Trophoblast cell (in vitro differentiated cells and primary cell): Measurements from ENCODE around the gene YWHAH.

Experiments used
- DNase-seq, 2 donors: peaks; one replicate each; pipeline ENCODE4 v3.0.0-alpha.2; 2016
- H2AFZ ChIP-seq: 2 replicates; pipeline ENCODE4 v1.6.1; 2013; ENCODE audit warnings: low read length, moderate library complexity, mild to moderate bottlenecking; ENCODE audit not compliant: insufficient read depth, poor library complexity
- H2AK5ac ChIP-seq: 2 replicates; pipeline ENCODE4 v1.6.1; 2013; ENCODE audit warnings: mild to moderate bottlenecking, low read length
- H2BK120ac ChIP-seq: 2 replicates; pipeline ENCODE4 v1.6.1; 2013; ENCODE audit warnings: low read length, mild to moderate bottlenecking, moderate library complexity; ENCODE audit not compliant: insufficient read depth, poor library complexity
- H2BK12ac ChIP-seq: 2 replicates; pipeline ENCODE4 v1.6.1; 2013; ENCODE audit warnings: mild to moderate bottlenecking, low read length, moderate library complexity
- H2BK5ac ChIP-seq: 2 replicates; pipeline ENCODE4 v1.6.1; 2013; ENCODE audit warnings: low read length, low read depth, moderate library complexity, mild to moderate bottlenecking; ENCODE audit not compliant: poor library complexity
- H3K14ac ChIP-seq: 2 replicates; pipeline ENCODE4 v1.6.1; 2013; ENCODE audit warnings: mild to moderate bottlenecking, low read length
- H3K18ac ChIP-seq: 2 replicates; pipeline ENCODE4 v1.6.1; 2013; ENCODE audit warnings: mild to moderate bottlenecking, low read length
- H3K23ac ChIP-seq: 2 replicates; pipeline ENCODE4 v1.6.1; 2013; ENCODE audit warnings: low read length
- H3K27ac ChIP-seq: 2 replicates; pipeline ENCODE4 v1.5.1; 2013; ENCODE audit warnings: low read depth, mild to moderate bottlenecking, inconsistent platforms, low read length, moderate library complexity
- H3K27me3 ChIP-seq: 2 replicates; pipeline ENCODE4 v1.6.1; 2013; ENCODE audit warnings: inconsistent platforms, mild to moderate bottlenecking, low read length, moderate library complexity; ENCODE audit not compliant: insufficient read depth
- H3K36me3 ChIP-seq, 2 experiments: 1 replicate in 1 of 2; 2 replicates in 1 of 2; pipeline ENCODE4 v1.6.1; 2013; ENCODE audit warnings: low read length in 2 of 2, mild to moderate bottlenecking in 2 of 2, moderate library complexity in 1 of 2; ENCODE audit not compliant: insufficient read depth in 2 of 2, control insufficient read depth in 1 of 2
- H3K4ac ChIP-seq: 2 replicates; pipeline ENCODE4 v1.6.1; 2013; ENCODE audit warnings: low read depth, mild to moderate bottlenecking, low read length, moderate library complexity
- H3K4me1 ChIP-seq, 2 experiments: 1 replicate in 1 of 2; 2 replicates in 1 of 2; pipeline ENCODE4 v1.6.1; 2013; ENCODE audit warnings: low read length in 2 of 2, mild to moderate bottlenecking in 2 of 2, moderate library complexity in 1 of 2; ENCODE audit not compliant: insufficient read depth in 2 of 2, control insufficient read depth in 1 of 2
- H3K4me2 ChIP-seq: 2 replicates; pipeline ENCODE4 v1.6.1; 2013; ENCODE audit warnings: inconsistent platforms, mild to moderate bottlenecking, low read length, moderate library complexity
- H3K4me3 ChIP-seq: 2 replicates; pipeline ENCODE4 v1.5.1; 2013; ENCODE audit warnings: mild to moderate bottlenecking, low read depth, low read length, inconsistent platforms
- H3K79me1 ChIP-seq: one replicate; pipeline ENCODE4 v1.6.1; 2013; ENCODE audit warnings: low read length
- H3K79me2 ChIP-seq: 2 replicates; pipeline ENCODE4 v1.6.1; 2013; ENCODE audit warnings: low read length, mild to moderate bottlenecking; ENCODE audit not compliant: control insufficient read depth, insufficient read depth, poor library complexity
- H3K9ac ChIP-seq: 2 replicates; pipeline ENCODE4 v1.6.1; 2013; ENCODE audit warnings: mild to moderate bottlenecking, low read length
- H3K9me3 ChIP-seq: 2 replicates; pipeline ENCODE4 v1.6.1; 2013; ENCODE audit warnings: low read depth, mild to moderate bottlenecking, control low read depth, inconsistent platforms, low read length; ENCODE audit not compliant: insufficient read depth
- H4K12ac ChIP-seq: 2 replicates; pipeline ENCODE4 v1.6.1; 2013; ENCODE audit warnings: low read depth, mild to moderate bottlenecking, low read length, moderate library complexity
- H4K8ac ChIP-seq: 2 replicates; pipeline ENCODE4 v1.6.1; 2013; ENCODE audit warnings: low read depth, mild to moderate bottlenecking, low read length, moderate library complexity
- H4K91ac ChIP-seq: one replicate; pipeline ENCODE4 v1.6.1; 2013; ENCODE audit warnings: low read depth, mild to moderate bottlenecking, low read length, moderate library complexity
- WGBS: extraction: QIAGEN DNeasy Blood & Tissue Kit; methylation state at CpG from one replicate; pipeline ENCODE4 v1.1.7; 2013; ENCODE audit warnings: missing lambda C conversion rate; ENCODE audit not compliant: insufficient read length, insufficient coverage; ENCODE audit errors: extremely low coverage; 5-methylcytosine and 5-hydroxymethylcytosine counted together

Gene YWHAH

DNA sequence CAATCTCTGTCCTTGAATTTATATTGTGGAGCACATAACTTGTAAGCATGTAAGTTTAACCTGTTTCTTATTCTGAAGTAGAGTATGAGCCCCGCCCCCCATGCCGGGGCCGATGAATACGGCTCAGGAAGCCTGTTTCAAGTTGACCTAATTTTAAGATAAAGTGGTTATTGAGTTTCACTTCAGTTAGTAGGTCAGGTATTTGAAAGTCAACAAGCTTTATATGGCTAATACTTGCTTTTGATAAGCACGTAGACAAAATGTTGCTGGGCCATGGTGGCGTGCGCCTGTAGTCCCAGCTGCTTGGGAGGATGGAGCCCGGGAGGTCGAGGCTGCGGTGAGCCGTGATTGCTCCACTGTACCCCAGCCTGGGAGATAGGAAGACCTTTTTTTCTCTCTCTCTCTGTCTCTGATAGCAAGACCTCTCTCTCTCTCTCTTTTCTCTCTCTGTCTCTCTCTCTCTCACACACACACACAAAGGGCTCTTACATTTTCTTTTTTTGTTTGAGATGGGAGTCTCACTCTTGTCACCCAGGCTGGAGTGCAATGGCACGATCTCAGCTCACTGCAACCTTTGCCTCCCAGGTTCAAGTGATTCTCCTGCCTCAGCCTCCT lies 14.4 kb downstream of the YWHAH start:
- no peak overlapping the region for H3K18ac ChIP-seq
- H3K9me3 ChIP-seq, result no peaks in the 10 kb centered on the region
- no peak overlapping the region for H3K4me2 ChIP-seq
- no peak overlapping the region for H3K4me3 ChIP-seq
- no peak overlapping the region for H4K8ac ChIP-seq
- no peak overlapping the region for H2AFZ ChIP-seq
- peaks cover 6 to 14% of the 10 kb centered on the region in 2 experiments for H3K36me3 ChIP-seq
- no peaks in the 10 kb centered on the region for H3K27me3 ChIP-seq
- H2BK5ac ChIP-seq, result no peak overlapping the region
- peaks cover 2% of the 10 kb centered on the region for H3K79me2 ChIP-seq
- H3K4me1 ChIP-seq, result no peaks in the 10 kb centered on the region
- H4K12ac ChIP-seq, result no peak overlapping the region
- no peak overlapping the region for H2BK120ac ChIP-seq
- DNase-seq, result no peak
- H2AK5ac ChIP-seq, result no peak overlapping the region
- no peak overlapping the region for H4K91ac ChIP-seq
- no peak overlapping the region for H3K27ac ChIP-seq
- no peak overlapping the region for H3K14ac ChIP-seq
- no peak overlapping the region for H3K9ac ChIP-seq
- no peaks in the 10 kb centered on the region for H3K79me1 ChIP-seq
- WGBS, result no CpG with 5 or more reads among the region's 12 CpGs
- H3K4ac ChIP-seq, result no peak overlapping the region
- H3K23ac ChIP-seq, result no peak overlapping the region
- no peak overlapping the region for H2BK12ac ChIP-seq

DNA sequence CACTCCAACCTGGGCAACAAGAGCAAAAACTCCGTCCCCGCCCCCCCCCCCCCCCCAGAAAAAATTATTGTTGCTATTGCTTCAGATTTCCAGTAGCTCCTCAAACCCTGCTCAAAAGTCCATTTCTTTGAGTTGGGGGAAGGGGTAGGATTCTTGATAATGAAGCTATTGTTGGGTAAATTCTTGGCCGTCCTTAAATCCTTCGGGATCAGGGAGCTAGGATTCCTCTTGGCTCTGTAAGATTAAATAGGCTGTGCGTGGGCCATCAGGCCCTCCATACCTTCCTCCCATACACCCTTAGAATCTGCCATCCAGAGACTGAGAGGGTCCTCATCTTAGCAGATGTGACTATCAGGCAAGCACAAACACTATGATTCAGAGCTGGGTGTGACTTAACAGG lies 16.4 kb downstream of the YWHAH start:
- H3K79me1 ChIP-seq, result no peaks in the 10 kb centered on the region
- H3K4me2 ChIP-seq, result no peak overlapping the region
- H3K4ac ChIP-seq, result no peak overlapping the region
- H3K27me3 ChIP-seq, result no peaks in the 10 kb centered on the region
- WGBS, result no CpG with 5 or more reads among the region's 5 CpGs
- H4K12ac ChIP-seq, result no peak overlapping the region
- no peaks in the 10 kb centered on the region for H3K9me3 ChIP-seq
- no peak overlapping the region for H2AFZ ChIP-seq
- no peak overlapping the region for H2BK12ac ChIP-seq
- H3K23ac ChIP-seq, result no peak overlapping the region
- no peak overlapping the region for H2BK120ac ChIP-seq
- no peak overlapping the region for H4K91ac ChIP-seq
- H2BK5ac ChIP-seq, result no peak overlapping the region
- no peak overlapping the region for H3K4me3 ChIP-seq
- H3K18ac ChIP-seq, result no peak overlapping the region
- H3K36me3 ChIP-seq, result peaks cover 6 to 11% of the 10 kb centered on the region in 2 experiments
- H3K14ac ChIP-seq, result no peak overlapping the region
- H3K4me1 ChIP-seq, result no peaks in the 10 kb centered on the region
- H3K79me2 ChIP-seq, result no peaks in the 10 kb centered on the region
- no peak overlapping the region for H4K8ac ChIP-seq
- H3K9ac ChIP-seq, result no peak overlapping the region
- DNase-seq, result no peak
- H3K27ac ChIP-seq, result no peak overlapping the region
- H2AK5ac ChIP-seq, result no peak overlapping the region

DNA sequence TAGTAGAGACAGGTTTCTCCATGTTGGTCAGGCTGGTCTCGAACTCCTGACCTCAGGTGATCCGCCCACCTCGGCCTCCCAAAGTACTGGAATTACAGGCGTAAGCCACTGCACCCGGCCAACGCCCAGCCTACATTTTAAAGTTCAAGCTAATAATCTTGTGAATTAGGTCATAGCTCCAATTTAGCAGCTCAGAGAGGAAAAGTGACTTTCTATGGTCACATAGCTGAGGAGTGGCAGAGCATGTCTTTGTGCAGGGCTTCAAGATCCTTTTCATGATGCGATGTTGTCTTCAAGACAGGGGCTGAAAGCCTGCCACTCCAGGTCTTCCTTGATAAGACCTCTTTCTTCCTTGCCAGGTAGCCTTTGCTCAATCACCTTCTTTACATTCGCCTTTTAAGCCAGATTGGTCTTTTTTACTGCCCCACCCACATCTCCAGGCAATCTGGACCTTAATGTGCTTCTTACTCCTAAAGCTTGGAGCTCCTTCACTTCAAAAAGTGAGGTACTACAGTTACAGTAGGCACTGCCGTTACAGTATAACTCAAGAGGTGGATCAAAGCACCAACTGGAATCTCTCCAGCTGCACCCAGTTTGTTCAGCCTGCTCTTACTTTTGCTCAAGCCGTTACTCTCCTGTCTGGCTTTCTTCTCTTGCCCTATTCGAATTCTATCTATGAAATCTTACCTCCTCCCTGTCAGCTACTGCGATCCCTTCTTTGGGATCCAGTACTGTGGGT lies 18.2 kb downstream of the YWHAH start:
- H3K14ac ChIP-seq, result no peak overlapping the region
- no peak overlapping the region for H3K9ac ChIP-seq
- WGBS, result no CpG with 5 or more reads among the region's 12 CpGs
- H3K23ac ChIP-seq, result no peak overlapping the region
- no peak overlapping the region for H3K4me2 ChIP-seq
- H2BK120ac ChIP-seq, result no peak overlapping the region
- no peaks in the 10 kb centered on the region for H3K79me1 ChIP-seq
- no peaks in the 10 kb centered on the region for H3K4me1 ChIP-seq
- no peak overlapping the region for H3K27ac ChIP-seq
- H3K4me3 ChIP-seq, result no peak overlapping the region
- H2AFZ ChIP-seq, result no peak overlapping the region
- no peak overlapping the region for H4K91ac ChIP-seq
- H3K4ac ChIP-seq, result no peak overlapping the region
- no peak overlapping the region for H2BK12ac ChIP-seq
- no peak overlapping the region for H4K8ac ChIP-seq
- H2BK5ac ChIP-seq, result no peak overlapping the region
- H3K9me3 ChIP-seq, result no peaks in the 10 kb centered on the region
- H3K79me2 ChIP-seq, result no peaks in the 10 kb centered on the region
- DNase-seq, result no peak
- no peak overlapping the region for H4K12ac ChIP-seq
- no peaks in the 10 kb centered on the region for H3K27me3 ChIP-seq
- no peak overlapping the region for H2AK5ac ChIP-seq
- no peak overlapping the region for H3K18ac ChIP-seq
- H3K36me3 ChIP-seq, result no peaks in the 10 kb centered on the region

DNA sequence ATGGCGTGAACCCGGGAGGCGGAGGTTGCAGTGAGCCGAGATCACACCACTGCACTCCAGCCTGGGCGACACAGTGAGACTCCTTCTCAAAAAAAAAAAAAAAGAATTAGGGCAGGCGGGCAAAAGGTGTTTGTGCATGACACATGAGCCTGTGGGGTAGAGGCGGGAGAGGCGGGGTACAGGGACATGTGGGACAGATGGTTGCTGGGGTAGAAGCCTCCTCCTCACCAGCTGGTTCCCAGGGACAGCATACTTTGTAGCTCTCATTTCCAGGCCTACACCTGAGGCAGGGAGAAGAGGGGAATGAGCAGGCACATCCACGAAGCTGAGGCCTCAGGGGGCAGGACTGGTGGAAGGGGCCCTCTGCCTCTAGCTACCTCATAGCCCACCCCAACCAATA lies 23.7 kb downstream of the YWHAH start:
- H3K23ac ChIP-seq, result no peak overlapping the region
- no peak overlapping the region for H3K4me3 ChIP-seq
- no peak overlapping the region for H2AFZ ChIP-seq
- H3K27ac ChIP-seq, result no peak overlapping the region
- H4K8ac ChIP-seq, result no peak overlapping the region
- H4K12ac ChIP-seq, result no peak overlapping the region
- H3K27me3 ChIP-seq, result no peaks in the 10 kb centered on the region
- H2BK5ac ChIP-seq, result no peak overlapping the region
- no peak overlapping the region for H3K4ac ChIP-seq
- no peak for DNase-seq
- no peak overlapping the region for H3K9ac ChIP-seq
- H3K4me2 ChIP-seq, result no peak overlapping the region
- no peaks in the 10 kb centered on the region for H3K79me1 ChIP-seq
- no CpG with 5 or more reads among the region's 9 CpGs for whole genome bisulfite sequencing
- H3K36me3 ChIP-seq, result no peaks in the 10 kb centered on the region
- H3K14ac ChIP-seq, result no peak overlapping the region
- H2AK5ac ChIP-seq, result no peak overlapping the region
- H2BK12ac ChIP-seq, result no peak overlapping the region
- H3K9me3 ChIP-seq, result no peaks in the 10 kb centered on the region
- peaks cover 0 to 2% of the 10 kb centered on the region in 2 experiments for H3K4me1 ChIP-seq
- no peak overlapping the region for H2BK120ac ChIP-seq
- H4K91ac ChIP-seq, result no peak overlapping the region
- no peak overlapping the region for H3K18ac ChIP-seq
- no peaks in the 10 kb centered on the region for H3K79me2 ChIP-seq
